Subcutaneous adipose tissue (tissue), 4 donors: ENCODE measurements around the gene VGF. TPM values are rescaled to one million over a fixed set of nuclear protein-coding genes. Genes with fewer than 3 reads are reported as not detected.

Experiments used
- total RNA-seq, 4 donors: library from RNA; depleted of rRNA; stranded (reverse); fragments of >200 nt; gene quantifications; one replicate each; pipeline ENCODE4 v1.1.0, GENCODE V29; 2016
- TF ChIP-seq, protein P1 (sequence below): fragments of 450-650 bp; IDR thresholded peaks from one replicate; pipeline ENCODE4 v1.5.1; 2016; ENCODE audit warnings: low read depth, mild to moderate bottlenecking, control low read depth, antibody characterized with exemption, moderate library complexity

VGF gene
- total RNA-seq, 4 donors from 2014 or later = not detected

DNA sequence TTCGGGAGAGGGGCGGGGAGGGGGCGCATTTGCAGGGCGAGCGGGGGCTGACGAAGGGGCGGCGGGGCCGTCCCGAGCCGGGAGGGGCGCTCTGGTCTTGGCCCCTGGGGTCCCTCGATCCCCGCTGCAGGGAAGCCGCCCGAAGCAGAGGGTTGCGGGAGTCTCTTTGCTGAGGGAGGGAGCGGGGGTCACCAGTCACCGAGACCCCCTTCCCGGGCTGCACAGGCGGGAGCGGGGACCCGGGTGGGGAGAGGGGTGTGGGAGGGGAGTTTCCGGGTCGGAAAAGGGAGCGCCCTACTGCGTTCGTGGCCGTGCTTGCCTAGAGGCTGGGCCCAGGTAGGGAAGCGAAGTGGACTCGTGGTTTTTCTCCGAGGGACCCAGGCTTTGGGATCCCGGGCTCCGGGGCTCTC, 10.7 kb downstream of the VGF start:
- TF ChIP-seq, protein P1, sequence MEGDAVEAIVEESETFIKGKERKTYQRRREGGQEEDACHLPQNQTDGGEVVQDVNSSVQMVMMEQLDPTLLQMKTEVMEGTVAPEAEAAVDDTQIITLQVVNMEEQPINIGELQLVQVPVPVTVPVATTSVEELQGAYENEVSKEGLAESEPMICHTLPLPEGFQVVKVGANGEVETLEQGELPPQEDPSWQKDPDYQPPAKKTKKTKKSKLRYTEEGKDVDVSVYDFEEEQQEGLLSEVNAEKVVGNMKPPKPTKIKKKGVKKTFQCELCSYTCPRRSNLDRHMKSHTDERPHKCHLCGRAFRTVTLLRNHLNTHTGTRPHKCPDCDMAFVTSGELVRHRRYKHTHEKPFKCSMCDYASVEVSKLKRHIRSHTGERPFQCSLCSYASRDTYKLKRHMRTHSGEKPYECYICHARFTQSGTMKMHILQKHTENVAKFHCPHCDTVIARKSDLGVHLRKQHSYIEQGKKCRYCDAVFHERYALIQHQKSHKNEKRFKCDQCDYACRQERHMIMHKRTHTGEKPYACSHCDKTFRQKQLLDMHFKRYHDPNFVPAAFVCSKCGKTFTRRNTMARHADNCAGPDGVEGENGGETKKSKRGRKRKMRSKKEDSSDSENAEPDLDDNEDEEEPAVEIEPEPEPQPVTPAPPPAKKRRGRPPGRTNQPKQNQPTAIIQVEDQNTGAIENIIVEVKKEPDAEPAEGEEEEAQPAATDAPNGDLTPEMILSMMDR = no peak

DNA sequence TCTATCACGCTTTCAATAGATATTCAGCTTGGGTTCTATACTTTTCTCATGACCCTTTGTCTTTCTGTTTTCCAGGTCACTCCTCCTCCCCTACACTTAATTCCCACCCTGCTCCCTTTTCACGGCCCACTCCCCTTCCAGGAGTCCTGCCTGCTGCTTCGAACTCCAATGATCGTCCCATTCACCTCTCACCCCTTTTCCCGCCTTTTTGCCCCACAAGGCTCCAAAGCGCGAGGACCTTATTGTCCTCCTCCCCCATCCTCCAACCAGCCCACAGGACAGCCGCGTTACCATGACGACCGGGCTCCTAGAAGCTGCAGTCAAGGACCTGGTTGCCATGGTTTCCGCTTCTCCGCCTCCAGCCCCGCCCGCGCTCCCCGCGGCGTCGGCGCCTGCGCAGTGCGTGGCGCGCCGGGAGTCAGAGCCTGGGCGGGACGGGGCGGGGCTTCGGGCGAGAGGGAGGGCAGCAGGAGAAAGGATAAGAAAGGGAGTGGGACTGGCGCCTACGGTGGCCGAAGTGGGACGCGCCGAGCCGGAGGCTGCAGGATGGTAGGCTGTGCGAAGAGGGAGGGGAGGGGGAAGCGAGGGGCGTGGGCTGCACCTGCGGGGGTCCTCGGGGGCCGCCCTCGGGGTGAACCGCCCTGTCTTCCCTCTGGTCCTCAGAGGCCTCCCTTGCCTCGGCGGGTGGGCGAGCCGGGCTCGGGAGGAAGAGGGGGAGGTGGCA, 11.2 kb downstream of the VGF start, which contains the start of gene AP1S1:
AP1S1 (plus strand) TSS at position 508 of the 724 bp plus-strand sequence; CDS start at position 547, 39 bp downstream.
- TF ChIP-seq, protein P1 = no peak

DNA sequence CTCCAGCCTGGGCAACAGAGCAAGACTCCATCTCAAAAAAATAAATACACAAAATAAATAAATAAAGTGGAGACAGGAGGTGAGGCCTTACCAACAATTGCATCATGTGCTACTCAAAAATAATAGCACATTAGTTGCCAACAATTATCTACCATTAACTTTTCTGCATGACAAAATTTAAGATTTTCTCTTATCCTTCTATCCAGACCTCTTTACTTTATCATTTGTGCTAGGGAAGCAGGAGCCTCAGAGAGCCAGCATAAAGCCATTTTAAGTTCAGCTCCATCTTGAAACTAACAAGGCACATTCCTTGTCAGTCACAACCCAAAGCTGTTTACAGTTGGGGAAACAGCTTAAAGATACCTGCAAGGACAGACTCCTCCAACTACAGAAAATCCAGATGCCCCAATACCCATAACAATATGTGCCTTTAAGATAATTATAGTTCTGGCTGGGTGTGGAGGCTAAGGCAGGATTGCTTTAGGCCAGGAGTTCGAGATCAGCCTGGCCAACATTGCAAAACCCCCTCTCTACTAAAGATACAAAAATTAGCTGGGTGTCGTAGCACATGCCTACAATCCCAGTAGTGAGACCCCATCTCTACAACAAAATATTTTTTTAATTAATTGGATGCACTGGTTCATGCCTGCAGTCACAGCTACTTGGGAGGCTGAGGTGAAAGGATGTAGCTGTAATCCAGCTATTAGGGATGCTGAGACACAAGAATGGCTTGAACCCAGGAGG, 13.3 kb downstream of the VGF start:
- TF ChIP-seq, protein P1 = no peak

DNA sequence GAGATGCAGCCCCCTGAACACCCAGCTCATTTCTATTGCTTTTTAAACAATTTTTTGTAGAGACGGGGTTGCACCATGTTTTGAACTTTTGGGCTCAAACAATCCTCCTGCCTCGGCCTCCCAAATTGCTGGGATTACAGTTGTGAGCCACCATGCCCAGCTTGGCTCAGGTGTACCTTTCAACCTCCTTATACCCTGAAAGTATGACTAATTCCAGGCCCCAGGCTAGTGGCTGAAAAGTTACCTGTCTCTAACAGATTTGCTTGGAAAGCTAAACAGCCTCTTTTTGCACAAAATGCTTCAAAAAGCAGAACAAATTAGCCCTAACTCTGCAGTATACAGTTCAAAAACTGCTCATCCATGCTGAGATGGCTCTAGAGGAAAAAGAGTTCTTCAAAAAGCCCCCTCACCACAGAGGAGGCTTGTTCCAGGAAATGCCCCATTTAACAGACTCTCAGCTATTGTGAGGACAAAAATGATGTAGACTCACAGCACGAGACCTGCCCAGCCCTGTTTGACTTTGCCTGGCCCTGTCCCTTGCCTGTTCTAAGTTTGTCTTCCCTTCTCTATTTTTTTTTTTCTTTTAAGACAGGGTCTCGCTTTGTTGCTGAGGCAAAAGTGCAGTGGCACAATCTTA, 24.5 kb downstream of the VGF start:
- TF ChIP-seq, protein P1 = no peak

DNA sequence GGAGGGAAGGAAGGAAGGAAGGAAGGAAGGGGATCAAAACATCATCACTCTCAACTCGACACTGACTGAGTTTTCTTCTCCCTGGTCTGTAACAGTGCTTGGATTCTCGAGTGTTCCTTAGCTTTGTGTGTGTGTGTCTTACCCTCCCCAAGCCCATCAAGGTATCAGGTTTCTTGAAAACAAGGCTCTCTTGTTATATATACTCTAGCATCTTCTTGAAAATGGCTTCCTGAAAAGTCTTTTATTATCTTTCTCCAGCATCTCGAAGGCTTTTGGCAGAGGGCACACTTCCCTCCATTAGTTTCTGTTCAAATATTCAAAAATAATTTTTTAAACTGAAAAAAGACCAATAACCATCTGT, 25.1 kb downstream of the VGF start:
- TF ChIP-seq, protein P1 = no peak

DNA sequence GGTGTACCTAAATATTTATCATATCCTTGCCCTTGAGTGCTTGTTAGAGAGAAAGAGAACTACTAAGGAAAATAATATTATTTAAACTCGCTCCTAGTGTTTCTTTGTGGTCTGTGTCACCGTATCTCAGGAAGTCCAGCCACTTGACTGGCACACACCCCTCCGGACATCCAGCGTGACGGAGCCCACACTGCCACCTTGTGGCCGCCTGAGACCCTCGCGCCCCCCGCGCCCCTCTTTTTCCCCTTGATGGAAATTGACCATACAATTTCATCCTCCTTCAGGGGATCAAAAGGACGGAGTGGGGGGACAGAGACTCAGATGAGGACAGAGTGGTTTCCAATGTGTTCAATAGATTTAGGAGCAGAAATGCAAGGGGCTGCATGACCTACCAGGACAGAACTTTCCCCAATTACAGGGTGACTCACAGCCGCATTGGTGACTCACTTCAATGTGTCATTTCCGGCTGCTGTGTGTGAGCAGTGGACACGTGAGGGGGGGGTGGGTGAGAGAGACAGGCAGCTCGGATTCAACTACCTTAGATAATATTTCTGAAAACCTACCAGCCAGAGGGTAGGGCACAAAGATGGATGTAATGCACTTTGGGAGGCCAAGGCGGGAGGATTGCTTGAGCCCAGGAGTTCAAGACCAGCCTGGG, 27.0 kb downstream of the VGF start:
- TF ChIP-seq, protein P1 = no peak
